Esophagus squamous epithelium (tissue), 5 donors: Measurements from ENCODE around the gene SKAP1. TPM values are rescaled to one million over a fixed set of nuclear protein-coding genes. Genes with fewer than 3 reads are reported as not detected.
A peak's percentile ranks its signal among the peaks of the same experiment; 100 is the strongest.

Source experiments
- DNase-seq: peaks from one replicate; lab custom pipeline; 2025; lab: John Stamatoyannopoulos, UW
- H3K27ac ChIP-seq, 4 donors: fragments of 200-600 bp; sonication (generic); one replicate each; pipeline ENCODE4 v1.5.1; 2016 to 2019; ENCODE audit warnings: mild to moderate bottlenecking in 1 of 4
- H3K27me3 ChIP-seq, 4 donors: fragments of 200-600 bp; sonication (generic); 1 replicate in 3 of 4; 2 replicates in 1 of 4; pipeline versions ENCODE4 v1.5.1 to v1.6.0; 2017 to 2021; ENCODE audit warnings: antibody characterized with exemption in 1 of 4
- H3K36me3 ChIP-seq, 3 donors: fragments of 200-600 bp; sonication (generic); one replicate each; pipeline ENCODE4 v1.5.1; 2016 to 2019
- H3K4me1 ChIP-seq, 3 donors: fragments of 200-600 bp; sonication (generic); one replicate each; pipeline ENCODE4 v1.5.1; 2017 to 2019
- H3K4me3 ChIP-seq, 4 donors: fragments of 200-600 bp; sonication (generic); 1 replicate in 3 of 4; 2 replicates in 1 of 4; pipeline ENCODE4 v1.5.1; 2016 to 2019; ENCODE audit warnings: mild to moderate bottlenecking in 2 of 4, moderate library complexity in 1 of 4
- H3K9me3 ChIP-seq, 3 donors: fragments of 200-600 bp; sonication (generic); one replicate each; pipeline ENCODE4 v1.5.1; 2016 to 2019
- POLR2A ChIP-seq, 4 donors: fragments of 450-650 bp; IDR thresholded peaks; one replicate each; pipeline ENCODE4 v1.6.1; 2017; ENCODE audit warnings: antibody characterized with exemption in 4 of 4, mild to moderate bottlenecking in 4 of 4, moderate library complexity in 3 of 4
- WGBS, 2 donors: methylation state at CpG; one replicate each; pipeline ENCODE4 v1.1.5; 2018; 5-methylcytosine and 5-hydroxymethylcytosine counted together
- intact Hi-C: fragments of 100-400 bp; cut with DNase I; formaldehyde crosslinking; loops from one replicate; pipeline ENCODE4 v1.15.0; 2022
- total RNA-seq, 4 donors: library from RNA; depleted of rRNA; stranded (reverse); fragments of >200 nt; gene quantifications; one replicate each; pipeline ENCODE4 v1.1.0, GENCODE V29; 2016
- TF ChIP-seq, protein P1 (sequence below), 6 experiments: fragments of 450-650 bp in 4 of 6; fragments of 200-600 bp in 2 of 6; sonication (generic) in 2 of 6; IDR thresholded peaks; one replicate each; pipeline ENCODE4 v1.5.1; 2016 to 2019; ENCODE audit warnings: antibody characterized with exemption in 6 of 6, mild to moderate bottlenecking in 4 of 6, moderate library complexity in 4 of 6
- donor health status: DM: yes; HTN: yes; CAD: no.

The SKAP1 gene
- total RNA-seq, 4 donors from 2014 or later: 0.83 to 5.1 (median 3.4) TPM; not detected in 1

DNA sequence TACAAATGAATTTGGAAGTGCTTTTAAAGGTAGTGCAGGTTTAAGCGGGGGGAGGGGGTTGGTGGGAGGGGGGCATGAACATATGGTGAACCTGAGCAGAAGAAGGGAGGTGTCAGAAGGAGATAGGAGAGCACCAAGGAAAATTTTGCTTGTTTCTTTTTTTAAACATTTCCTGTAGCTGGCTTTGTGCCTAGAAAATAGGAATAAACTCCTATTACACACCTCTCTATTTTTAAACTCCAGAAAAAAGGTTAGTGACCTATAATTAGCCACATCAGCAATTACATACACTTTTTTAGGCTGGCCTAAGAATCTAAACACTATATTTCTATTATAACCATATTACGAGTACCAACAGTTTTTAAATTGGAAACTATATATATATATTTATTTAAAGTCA lies 159.1 kb downstream of the SKAP1 start:
- H3K36me3 ChIP-seq: no peaks in the 10 kb centered on the region
- no peaks in the 10 kb centered on the region for H3K4me1 ChIP-seq
- intact Hi-C loops: no loop called here
- no peaks in the 10 kb centered on the region for H3K9me3 ChIP-seq
- no peak overlapping the region for H3K4me3 ChIP-seq
- H3K27ac ChIP-seq: no peak overlapping the region
- TF ChIP-seq, protein P1, sequence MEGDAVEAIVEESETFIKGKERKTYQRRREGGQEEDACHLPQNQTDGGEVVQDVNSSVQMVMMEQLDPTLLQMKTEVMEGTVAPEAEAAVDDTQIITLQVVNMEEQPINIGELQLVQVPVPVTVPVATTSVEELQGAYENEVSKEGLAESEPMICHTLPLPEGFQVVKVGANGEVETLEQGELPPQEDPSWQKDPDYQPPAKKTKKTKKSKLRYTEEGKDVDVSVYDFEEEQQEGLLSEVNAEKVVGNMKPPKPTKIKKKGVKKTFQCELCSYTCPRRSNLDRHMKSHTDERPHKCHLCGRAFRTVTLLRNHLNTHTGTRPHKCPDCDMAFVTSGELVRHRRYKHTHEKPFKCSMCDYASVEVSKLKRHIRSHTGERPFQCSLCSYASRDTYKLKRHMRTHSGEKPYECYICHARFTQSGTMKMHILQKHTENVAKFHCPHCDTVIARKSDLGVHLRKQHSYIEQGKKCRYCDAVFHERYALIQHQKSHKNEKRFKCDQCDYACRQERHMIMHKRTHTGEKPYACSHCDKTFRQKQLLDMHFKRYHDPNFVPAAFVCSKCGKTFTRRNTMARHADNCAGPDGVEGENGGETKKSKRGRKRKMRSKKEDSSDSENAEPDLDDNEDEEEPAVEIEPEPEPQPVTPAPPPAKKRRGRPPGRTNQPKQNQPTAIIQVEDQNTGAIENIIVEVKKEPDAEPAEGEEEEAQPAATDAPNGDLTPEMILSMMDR (IDR thresholded peaks at IDR 0.05): no peak
- no peak for TF ChIP-seq POLR2A (IDR thresholded peaks at IDR 0.05)
- no peak for DNase-seq
- H3K27me3 ChIP-seq: peaks cover 0 to 86% (median 0%) of the 10 kb centered on the region in 4 donors
- WGBS, 2 donors: 68 to 74% methylated on average over 2 of the region's 2 CpGs

DNA sequence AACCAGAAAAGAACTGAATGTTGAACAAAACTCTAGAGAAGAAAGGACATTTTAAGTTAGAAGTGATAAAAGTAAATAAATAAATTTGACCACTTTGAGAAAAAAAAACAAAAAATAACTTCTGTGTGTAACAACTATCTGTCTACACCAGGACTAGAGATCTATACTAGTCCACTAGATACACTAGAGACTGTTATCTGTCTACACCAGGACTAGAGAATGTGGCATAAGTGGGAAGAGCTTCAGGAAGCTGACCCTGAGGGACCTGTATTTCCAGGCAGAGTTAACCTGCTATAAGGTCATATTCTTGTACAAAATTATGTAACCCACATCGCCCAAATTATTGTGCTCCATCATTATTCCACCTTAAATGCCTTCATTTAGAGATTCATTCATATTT lies 160.8 kb downstream of the SKAP1 start:
- H3K36me3 ChIP-seq: no peaks in the 10 kb centered on the region
- TF ChIP-seq, protein P1 (IDR thresholded peaks at IDR 0.05): no peak
- no peak for TF ChIP-seq POLR2A (IDR thresholded peaks at IDR 0.05)
- no peak for DNase-seq
- H3K9me3 ChIP-seq: no peaks in the 10 kb centered on the region
- peaks cover 0 to 86% (median 0%) of the 10 kb centered on the region in 4 donors for H3K27me3 ChIP-seq
- no peak overlapping the region for H3K27ac ChIP-seq
- 65 to 85% methylated on average over 1 of the region's 1 CpG for WGBS, 2 donors
- no peak overlapping the region for H3K4me3 ChIP-seq
- H3K4me1 ChIP-seq: peaks cover 0 to 3% (median 0%) of the 10 kb centered on the region in 3 donors
- intact Hi-C loops: no loop called here

DNA sequence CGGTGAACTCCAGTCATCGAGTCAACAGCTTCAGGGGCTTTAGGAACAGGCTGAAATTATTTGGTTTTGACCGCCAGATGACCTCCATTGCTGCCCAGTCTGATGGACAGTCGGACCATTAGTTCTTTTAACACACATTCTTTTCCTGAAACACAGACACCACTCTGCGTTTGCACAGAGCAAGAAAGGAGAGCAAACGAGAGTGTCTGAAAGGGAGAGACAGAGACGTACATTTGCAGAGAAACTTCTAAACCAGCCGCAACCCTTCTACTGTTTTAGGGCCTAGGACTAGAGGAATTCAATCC lies 166.3 kb downstream of the SKAP1 start:
- WGBS, 2 donors: 77 to 81% methylated on average over 8 of the region's 8 CpGs
- Histone ChIP-seq H3K27me3 (peaks cover 0 to 76% (median 0%) of the 10 kb centered on the region in 4 donors), H3K9me3 (no peaks in the 10 kb centered on the region), H3K27ac (no peak overlapping the region), H3K36me3 (no peaks in the 10 kb centered on the region), H3K4me1 (peaks cover 0 to 3% (median 0%) of the 10 kb centered on the region in 3 donors), H3K4me3 (no peak overlapping the region)
- no peak for TF ChIP-seq POLR2A (IDR thresholded peaks at IDR 0.05)
- intact Hi-C loops: no loop called here
- DNase-seq: no peak

DNA sequence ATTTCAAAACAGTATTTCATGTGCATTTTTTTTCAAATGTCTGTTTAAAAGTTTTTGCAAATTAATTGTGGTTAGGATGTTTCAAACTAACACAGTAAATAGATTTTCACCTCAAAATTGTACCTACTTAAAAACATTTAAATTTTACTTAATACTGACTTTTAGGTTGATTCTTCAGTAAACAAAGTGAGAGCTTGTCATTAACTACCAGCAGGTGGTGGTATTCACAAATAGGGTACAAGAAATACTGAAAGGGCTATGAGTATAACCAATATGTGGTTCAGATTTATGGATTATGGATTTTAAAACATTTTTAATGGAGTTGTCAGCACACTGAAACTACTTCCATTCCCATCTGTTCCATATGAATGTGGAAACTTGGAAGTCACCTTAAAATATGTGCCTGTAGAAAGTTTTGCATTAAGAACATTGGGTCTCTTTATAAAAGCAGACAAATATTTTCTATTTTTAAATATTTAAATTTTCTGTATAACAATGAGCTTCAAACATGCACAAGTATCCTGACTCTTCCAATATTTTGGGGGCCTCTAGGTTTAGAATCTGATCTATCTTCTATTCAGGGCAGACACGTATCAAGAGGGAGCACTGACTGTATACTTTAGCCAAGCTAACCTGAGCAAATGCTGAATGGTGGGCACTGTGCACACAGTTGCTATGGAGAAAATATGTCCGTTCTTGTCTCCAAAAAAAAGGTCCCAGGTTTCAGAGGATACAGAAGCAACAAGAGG lies 166.9 kb downstream of the SKAP1 start:
- Histone ChIP-seq H3K27me3 (peaks cover 0 to 71% (median 0%) of the 10 kb centered on the region in 4 donors), H3K4me3 (no peak overlapping the region), H3K27ac (no peak overlapping the region), H3K4me1 (peaks cover 0 to 3% (median 0%) of the 10 kb centered on the region in 3 donors), H3K9me3 (no peaks in the 10 kb centered on the region), H3K36me3 (no peaks in the 10 kb centered on the region)
- intact Hi-C loops: no loop called here
- TF ChIP-seq, protein P1 (IDR thresholded peaks at IDR 0.05): peak in 3 of 6 experiments; percentile 30 to 44 (median 36)
- no peak for TF ChIP-seq POLR2A (IDR thresholded peaks at IDR 0.05)
- no peak for DNase-seq
- WGBS, 2 donors: 14 to 44% methylated on average over 2 of the region's 2 CpGs

DNA sequence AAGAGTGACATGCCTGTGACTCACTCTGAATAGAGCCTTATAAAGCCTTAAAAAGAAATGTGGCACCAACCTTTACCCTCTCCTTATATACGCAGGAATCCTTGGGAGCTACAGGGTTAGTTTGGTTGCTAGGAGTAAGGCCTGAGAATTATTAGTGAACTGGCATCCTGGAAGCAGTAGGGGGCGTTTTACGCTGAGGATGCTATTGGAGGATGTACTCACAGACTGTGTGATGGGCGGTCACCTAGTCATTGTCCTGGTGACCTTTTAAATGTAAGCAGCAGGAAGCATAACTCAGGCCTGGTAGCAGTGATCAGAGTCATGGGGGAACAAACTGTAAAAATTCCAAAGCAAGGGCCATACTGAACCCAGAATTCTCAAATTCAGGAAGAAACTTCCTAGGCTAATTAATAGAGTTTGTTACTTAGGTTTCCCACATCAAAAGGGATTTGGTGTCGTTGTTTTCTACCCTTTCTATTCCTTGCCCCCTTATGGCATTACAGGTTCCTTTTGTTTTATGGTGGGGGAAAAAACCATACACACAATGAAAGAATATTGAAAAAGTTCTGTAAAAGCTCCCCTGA lies 168.6 kb downstream of the SKAP1 start:
- intact Hi-C loops: no loop called here
- Histone ChIP-seq H3K27ac (no peak overlapping the region), H3K9me3 (no peaks in the 10 kb centered on the region), H3K27me3 (peaks cover 0 to 70% (median 0%) of the 10 kb centered on the region in 4 donors), H3K4me3 (no peak overlapping the region), H3K4me1 (peaks cover 0 to 3% (median 0%) of the 10 kb centered on the region in 3 donors), H3K36me3 (no peaks in the 10 kb centered on the region)
- DNase-seq: no peak
- 48 to 53% methylated on average over 3 to 4 of the region's 5 CpGs for WGBS, 2 donors
- TF ChIP-seq, protein P1 (IDR thresholded peaks at IDR 0.05): peak in 2 of 6 experiments; percentile 10 to 36
- no peak for TF ChIP-seq POLR2A (IDR thresholded peaks at IDR 0.05)
